IMR-90 (cell line): ENCODE measurements around the gene DSCAML1. TPM values are rescaled to one million over a fixed set of nuclear protein-coding genes. Genes with fewer than 3 reads are reported as not detected.

Experiments
- ATAC-seq: fragments of 200-7000 bp; cut with Tn5 transposase; 2 replicates; pipeline ENCODE4 v1.9.1; 2020; ENCODE audit warnings: low read depth, mild to moderate bottlenecking, moderate library complexity
- BruUV-seq: library from RNA; stranded (reverse); fragments of 400-500 nt; replicated peaks from 2 replicates; lab custom pipeline; 2021; lab: Mats Ljungman, UMichigan
- CTCF ChIA-PET: fragments of 300-600 bp; formaldehyde crosslinking; extraction: SDS; loops from one replicate; lab custom pipeline; 2021; ENCODE audit warnings: antibody characterized with exemption; lab: Yijun Ruan, JAX
- POLR2A ChIA-PET: fragments of 300-600 bp; sonication (Branson Sonifier 250); formaldehyde crosslinking; loops from one replicate; lab custom pipeline; 2022; ENCODE audit warnings: antibody characterized with exemption; ENCODE audit not compliant: unreplicated experiment; lab: Charles Lee
- DNase-seq: peaks from one replicate; pipeline ENCODE4 v3.0.0; 2013
- H2AFZ ChIP-seq: replicated peaks from 2 replicates; pipeline ENCODE3; 2013; ENCODE audit warnings: low read length, mild to moderate bottlenecking; ENCODE audit not compliant: poor library complexity
- H2AK5ac ChIP-seq: 2 replicates; pipeline ENCODE4 v1.6.1; 2013; ENCODE audit warnings: low read depth, low read length, inconsistent platforms
- H2AK9ac ChIP-seq: replicated peaks from 2 replicates; pipeline ENCODE3; 2013; ENCODE audit warnings: mild to moderate bottlenecking, low read depth, low read length, moderate library complexity; ENCODE audit not compliant: poor library complexity
- H2BK120ac ChIP-seq: 2 replicates; pipeline ENCODE4 v1.6.1; 2013; ENCODE audit warnings: low read depth, low read length, inconsistent platforms
- H2BK15ac ChIP-seq: 3 replicates; pipeline ENCODE4 v1.6.1; 2013; ENCODE audit warnings: low read depth, low read length, inconsistent platforms
- H2BK20ac ChIP-seq: 2 replicates; pipeline ENCODE4 v1.6.1; 2013; ENCODE audit warnings: low read depth, mild to moderate bottlenecking, inconsistent platforms, low read length, moderate library complexity
- H2BK5ac ChIP-seq: 2 replicates; pipeline ENCODE4 v1.6.1; 2013; ENCODE audit warnings: mild to moderate bottlenecking, low read depth, low read length, inconsistent platforms; ENCODE audit not compliant: poor library complexity, severe bottlenecking
- H3K14ac ChIP-seq: replicated peaks from 2 replicates; pipeline ENCODE4 v1.6.1; 2013; ENCODE audit warnings: low read depth, low read length, inconsistent platforms
- H3K18ac ChIP-seq: 2 replicates; pipeline ENCODE4 v1.6.1; 2013; ENCODE audit warnings: low read depth, low read length, control low read depth
- H3K23ac ChIP-seq: 2 replicates; pipeline ENCODE4 v1.6.1; 2013; ENCODE audit warnings: low read depth, low read length, inconsistent platforms
- H3K27ac ChIP-seq: 2 replicates; pipeline ENCODE4 v1.5.1; 2013; ENCODE audit warnings: mild to moderate bottlenecking, control low read depth, low read length; ENCODE audit not compliant: insufficient read depth
- H3K27me3 ChIP-seq: 2 replicates; pipeline ENCODE4 v1.6.1; 2013; ENCODE audit warnings: low read length; ENCODE audit not compliant: control insufficient read depth, insufficient read depth
- H3K36me3 ChIP-seq: 2 replicates; pipeline ENCODE4 v1.6.1; 2013; ENCODE audit warnings: low read length, mixed read lengths; ENCODE audit not compliant: control insufficient read depth, insufficient read depth
- H3K4ac ChIP-seq: 2 replicates; pipeline ENCODE4 v1.6.1; 2013; ENCODE audit warnings: low read depth, low read length, inconsistent platforms
- H3K4me1 ChIP-seq: 2 replicates; pipeline ENCODE4 v1.6.1; 2013; ENCODE audit warnings: low read length, mixed read lengths; ENCODE audit not compliant: control insufficient read depth, insufficient read depth
- H3K4me2 ChIP-seq: 2 replicates; pipeline ENCODE4 v1.6.1; 2013; ENCODE audit warnings: low read depth, mild to moderate bottlenecking, control low read depth, low read length, moderate library complexity
- H3K4me3 ChIP-seq: 2 replicates; pipeline ENCODE4 v1.5.1; 2013; ENCODE audit warnings: low read depth, mild to moderate bottlenecking, control low read depth, low read length, moderate library complexity; ENCODE audit not compliant: insufficient read depth
- H3K56ac ChIP-seq: 2 replicates; pipeline ENCODE4 v1.6.1; 2013; ENCODE audit warnings: low read length, inconsistent platforms; ENCODE audit not compliant: insufficient read depth; ENCODE audit errors: extremely low read depth
- H3K79me1 ChIP-seq, 2 experiments: 2 replicates each; pipeline ENCODE4 v1.6.1; 2013; ENCODE audit warnings: low read length in 2 of 2, inconsistent platforms in 1 of 2, low read depth in 1 of 2
- H3K9ac ChIP-seq: 2 replicates; pipeline ENCODE4 v1.6.1; 2013; ENCODE audit warnings: low read depth, low read length, control low read depth
- H3K9me1 ChIP-seq: 2 replicates; pipeline ENCODE4 v1.6.1; 2013; ENCODE audit warnings: low read length, inconsistent platforms; ENCODE audit not compliant: insufficient read depth
- H3K9me3 ChIP-seq: 2 replicates; pipeline ENCODE4 v1.6.1; 2013; ENCODE audit warnings: low read length; ENCODE audit not compliant: control insufficient read depth, insufficient read depth
- H4K20me1 ChIP-seq: 2 replicates; pipeline ENCODE4 v1.6.1; 2013; ENCODE audit warnings: low read length, inconsistent platforms; ENCODE audit not compliant: insufficient read depth
- H4K5ac ChIP-seq: 2 replicates; pipeline ENCODE4 v1.6.1; 2013; ENCODE audit warnings: mild to moderate bottlenecking, low read depth, low read length, control low read depth
- H4K8ac ChIP-seq, 2 experiments: 2 replicates each; pipeline ENCODE4 v1.6.1; 2013; ENCODE audit warnings: low read depth in 2 of 2, low read length in 2 of 2, control low read depth in 1 of 2, inconsistent platforms in 1 of 2
- H4K91ac ChIP-seq: 2 replicates; pipeline ENCODE4 v1.6.1; 2013; ENCODE audit warnings: low read depth, low read length, inconsistent platforms; ENCODE audit not compliant: insufficient read depth
- BHLHE40 ChIP-seq: fragments of 150-350 bp; IDR thresholded peaks from 2 replicates; pipeline ENCODE4 v1.6.1; 2016; ENCODE audit warnings: mild to moderate bottlenecking, low read depth, low read length
- CEBPB ChIP-seq: IDR thresholded peaks from 2 replicates; pipeline ENCODE4 v1.6.1; 2012; ENCODE audit warnings: low read depth, low read length, improper control_type of control experiment
- CHD1 ChIP-seq: IDR thresholded peaks from 2 replicates; pipeline ENCODE4 v1.6.1; 2012; ENCODE audit warnings: low read depth, low read length, improper control_type of control experiment
- CTCF ChIP-seq: conservative IDR thresholded peaks from 2 replicates; pipeline ENCODE4 v1.5.1; 2012; ENCODE audit warnings: mild to moderate bottlenecking, low read depth, low read length, improper control_type of control experiment
- FOS ChIP-seq: fragments of 150-350 bp; IDR thresholded peaks from 2 replicates; pipeline ENCODE4 v1.6.1; 2016; ENCODE audit warnings: low read depth, low read length
- MAFK ChIP-seq: IDR thresholded peaks from 2 replicates; pipeline ENCODE4 v1.6.1; 2012; ENCODE audit warnings: low read depth, low read length, improper control_type of control experiment
- MAZ ChIP-seq: IDR thresholded peaks from 2 replicates; pipeline ENCODE4 v1.6.1; 2012; ENCODE audit warnings: low read depth, mild to moderate bottlenecking, low read length, improper control_type of control experiment, moderate library complexity, borderline replicate concordance
- MXI1 ChIP-seq: IDR thresholded peaks from 2 replicates; pipeline ENCODE4 v1.6.1; 2012; ENCODE audit warnings: low read depth, mild to moderate bottlenecking, low read length, moderate library complexity, borderline replicate concordance
- NFE2L2 ChIP-seq: fragments of 150-350 bp; IDR thresholded peaks from 2 replicates; pipeline ENCODE4 v1.6.1; 2016; ENCODE audit warnings: low read depth, mild to moderate bottlenecking, low read length
- POLR2A ChIP-seq: IDR thresholded peaks from 2 replicates; pipeline ENCODE4 v1.6.1; 2012; ENCODE audit warnings: mild to moderate bottlenecking, low read depth, low read length
- RAD21 ChIP-seq: IDR thresholded peaks from 2 replicates; pipeline ENCODE4 v1.6.1; 2012; ENCODE audit warnings: low read length, improper control_type of control experiment
- RCOR1 ChIP-seq: IDR thresholded peaks from 2 replicates; pipeline ENCODE4 v1.6.1; 2012; ENCODE audit warnings: mild to moderate bottlenecking, low read length, improper control_type of control experiment; ENCODE audit not compliant: insufficient replicate concordance
- SMC3 ChIP-seq: fragments of 150-350 bp; IDR thresholded peaks from 2 replicates; pipeline ENCODE4 v1.6.1; 2016; ENCODE audit warnings: low read depth, mild to moderate bottlenecking, antibody characterized with exemption, low read length, moderate library complexity
- USF2 ChIP-seq: fragments of 150-350 bp; IDR thresholded peaks from 2 replicates; pipeline ENCODE4 v1.6.1; 2017; ENCODE audit warnings: mild to moderate bottlenecking, antibody characterized with exemption, low read length, low read depth
- WGBS, 2 experiments: methylation state at CpG; one replicate each; pipeline versions ENCODE4 v1.1.5 to v1.1.7; 2013; ENCODE audit warnings: missing lambda C conversion rate in 2 of 2; ENCODE audit not compliant: insufficient read length in 1 of 2; ENCODE audit errors: extremely low coverage in 2 of 2; 5-methylcytosine and 5-hydroxymethylcytosine counted together
- dilution Hi-C: fragments of 300-500 bp; cut with HindIII; formaldehyde crosslinking; loops from one replicate; pipeline ENCODE4 v1.14.3; 2018; ENCODE audit warnings: low sequenced_read_pairs; ENCODE audit not compliant: unreplicated experiment
- in situ Hi-C: fragments of 300-500 bp; cut with MboI; formaldehyde crosslinking; loops from 3 replicates; pipeline ENCODE4 v1.14.3; 2019; ENCODE audit warnings: low sequenced_read_pairs, inconsistent platforms, mixed read lengths
- intact Hi-C: fragments of 100-400 bp; cut with micrococcal nuclease; formaldehyde crosslinking; loops from 2 replicates; pipeline ENCODE4 v1.10.0; 2022
- polyA plus RNA-seq, 3 experiments: library from polyadenylated mRNA; depleted of rRNA; stranded (reverse); fragments of >200 nt; gene quantifications; 2 replicates each; pipeline ENCODE4 v1.2.3, GENCODE V29; 2012; ENCODE audit warnings: low replicate concordance in 1 of 3
- total RNA-seq: library from RNA; depleted of rRNA; stranded (reverse); fragments of >200 nt; gene quantifications from 2 replicates; pipeline ENCODE4 v1.2.3, GENCODE V29; 2012
- TF ChIP-seq, protein P1 (sequence below): fragments of 150-350 bp; IDR thresholded peaks from 2 replicates; pipeline ENCODE4 v1.6.1; 2016; ENCODE audit warnings: low read depth, mild to moderate bottlenecking, low read length, moderate library complexity, borderline replicate concordance

DSCAML1 gene
- total and polyA plus RNA-seq, 2 of the 4 experiments (the other 2 are of a cell fraction): not detected

DNA sequence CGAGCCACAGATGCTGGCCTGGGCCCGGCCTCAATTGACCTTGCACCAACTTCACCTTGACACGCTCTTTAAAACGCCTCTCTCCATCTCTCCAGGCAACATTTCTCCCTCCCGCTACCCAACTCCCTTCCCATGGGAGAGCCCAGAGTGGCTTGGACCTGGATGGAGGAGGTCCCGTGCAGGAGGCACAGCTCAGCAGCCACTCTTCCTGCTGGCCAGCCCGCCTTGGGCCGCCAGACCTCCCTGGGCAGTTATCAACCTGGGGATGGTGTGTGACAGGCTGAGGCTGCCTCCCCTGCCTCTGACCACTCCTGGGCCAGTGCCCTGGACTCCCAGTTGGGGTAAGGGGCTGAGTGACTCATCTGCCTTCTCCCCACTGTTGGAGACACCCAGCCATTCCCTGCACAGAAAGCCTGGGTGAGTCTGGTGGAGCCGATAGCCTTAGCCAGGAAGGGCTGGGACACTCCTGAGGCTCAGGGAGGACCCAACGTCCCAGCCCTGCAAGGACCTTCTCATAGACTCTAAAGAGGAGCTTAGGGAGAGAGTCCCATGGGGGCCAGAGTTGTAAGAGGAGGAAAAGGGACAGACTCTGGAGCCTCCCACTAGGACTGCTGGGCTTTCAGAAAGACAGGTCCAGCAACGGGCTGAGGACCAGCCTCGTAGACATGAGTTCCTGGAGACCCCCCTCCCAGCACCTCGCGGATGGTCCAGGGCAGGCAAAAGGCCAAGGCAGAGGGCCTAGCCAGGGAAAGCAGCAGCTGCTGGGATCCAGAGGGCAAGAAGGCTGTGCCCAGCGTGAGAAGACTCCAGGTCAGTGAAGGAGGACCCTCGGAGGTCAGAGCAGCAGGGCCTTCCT lies 337.7 kb downstream of the DSCAML1 start:
- no peak overlapping the region for H3K4me2 ChIP-seq
- H4K20me1 ChIP-seq: no peaks in the 10 kb centered on the region
- no peaks in the 10 kb centered on the region for H3K9me1 ChIP-seq
- no peaks in the 10 kb centered on the region for H3K79me1 ChIP-seq
- H3K4me3 ChIP-seq: no peak overlapping the region
- ChIA-PET POLR2A (no interaction called here), CTCF (no interaction called here)
- H2BK120ac ChIP-seq: no peak overlapping the region
- H3K9ac ChIP-seq: no peak overlapping the region
- no TSS peak for BruUV-seq
- in situ Hi-C loops: no loop called here
- no peak overlapping the region for H3K18ac ChIP-seq
- H4K5ac ChIP-seq: no peak overlapping the region
- no peak overlapping the region for H4K8ac ChIP-seq
- H3K14ac ChIP-seq: no peak overlapping the region
- H3K4ac ChIP-seq: no peak overlapping the region
- H3K27me3 ChIP-seq: peaks cover 20% of the 10 kb centered on the region
- H3K56ac ChIP-seq: no peak overlapping the region
- intact Hi-C loops: no loop called here
- no peaks in the 10 kb centered on the region for H3K36me3 ChIP-seq
- H2AFZ ChIP-seq: peak overlapping the region; percentile 43
- H3K23ac ChIP-seq: no peak overlapping the region
- no peak overlapping the region for H2BK5ac ChIP-seq
- H3K4me1 ChIP-seq: no peaks in the 10 kb centered on the region
- no peak overlapping the region for H2BK20ac ChIP-seq
- H4K91ac ChIP-seq: no peak overlapping the region
- H3K27ac ChIP-seq: no peak overlapping the region
- H2AK9ac ChIP-seq: no peak overlapping the region
- no peak for DNase-seq
- ATAC-seq: no peak
- H3K9me3 ChIP-seq: no peaks in the 10 kb centered on the region
- H2AK5ac ChIP-seq: no peak overlapping the region
- WGBS, 2 experiments: 54 to 93% methylated on average over 3 to 9 of the region's 16 CpGs
- H2BK15ac ChIP-seq: no peak overlapping the region
- TF ChIP-seq MXI1: no peak
- TF ChIP-seq MAZ: no peak
- TF ChIP-seq SMC3: no peak
- no peak for TF ChIP-seq CTCF
- TF ChIP-seq RAD21: no peak
- TF ChIP-seq POLR2A: no peak
- TF ChIP-seq MAFK: no peak
- TF ChIP-seq NFE2L2: no peak
- TF ChIP-seq BHLHE40: no peak
- no peak for TF ChIP-seq RCOR1
- no peak for TF ChIP-seq CEBPB
- no peak for TF ChIP-seq FOS
- TF ChIP-seq USF2: no peak
- no peak for TF ChIP-seq CHD1
- TF ChIP-seq, protein P1, sequence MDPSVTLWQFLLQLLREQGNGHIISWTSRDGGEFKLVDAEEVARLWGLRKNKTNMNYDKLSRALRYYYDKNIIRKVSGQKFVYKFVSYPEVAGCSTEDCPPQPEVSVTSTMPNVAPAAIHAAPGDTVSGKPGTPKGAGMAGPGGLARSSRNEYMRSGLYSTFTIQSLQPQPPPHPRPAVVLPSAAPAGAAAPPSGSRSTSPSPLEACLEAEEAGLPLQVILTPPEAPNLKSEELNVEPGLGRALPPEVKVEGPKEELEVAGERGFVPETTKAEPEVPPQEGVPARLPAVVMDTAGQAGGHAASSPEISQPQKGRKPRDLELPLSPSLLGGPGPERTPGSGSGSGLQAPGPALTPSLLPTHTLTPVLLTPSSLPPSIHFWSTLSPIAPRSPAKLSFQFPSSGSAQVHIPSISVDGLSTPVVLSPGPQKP: no peak
- dilution Hi-C loops: no loop called here
